WTC11 (cell line): ENCODE results near the gene RBM7.

Source experiments
- AR ChIP-seq: fragments of 250-450 bp; sonication (Bioruptor Pico); IDR thresholded peaks from 2 replicates; pipeline ENCODE4 v1.9.0; 2021; ENCODE audit warnings: mild to moderate bottlenecking
- CREB1 ChIP-seq: sonication (generic); formaldehyde crosslinking; IDR thresholded peaks from 2 replicates; pipeline ENCODE4 v1.8.0; 2023; ENCODE audit warnings: mild to moderate bottlenecking, missing genetic modification reagents
- FOXJ3 ChIP-seq: sonication (generic); formaldehyde crosslinking; IDR thresholded peaks from 2 replicates; pipeline ENCODE4 v1.9.0; 2021; ENCODE audit warnings: missing genetic modification reagents, mild to moderate bottlenecking, borderline replicate concordance
- HMGA2 ChIP-seq: fragments of 250-450 bp; sonication (Bioruptor Pico); IDR thresholded peaks from 2 replicates; pipeline ENCODE4 v1.4.0; 2021; ENCODE audit warnings: mild to moderate bottlenecking, moderate library complexity
- JUN ChIP-seq: sonication (generic); formaldehyde crosslinking; IDR thresholded peaks from 2 replicates; pipeline ENCODE4 v1.8.0; 2023; ENCODE audit warnings: mild to moderate bottlenecking, missing genetic modification reagents
- MXD4 ChIP-seq: fragments of 250-450 bp; sonication (Bioruptor Pico); IDR thresholded peaks from 2 replicates; pipeline ENCODE4 v1.8.0; 2021; ENCODE audit warnings: mild to moderate bottlenecking, moderate library complexity, borderline replicate concordance
- NFE2L1 ChIP-seq: sonication (generic); formaldehyde crosslinking; IDR thresholded peaks from 2 replicates; pipeline ENCODE4 v1.8.1; 2023; ENCODE audit warnings: missing genetic modification reagents
- RELA ChIP-seq: sonication (generic); formaldehyde crosslinking; IDR thresholded peaks from 2 replicates; pipeline ENCODE4 v1.8.1; 2022; ENCODE audit warnings: missing genetic modification reagents, mild to moderate bottlenecking, borderline replicate concordance
- TF ChIP-seq, protein P1 (sequence below): fragments of 200-600 bp; IDR thresholded peaks from 2 replicates; pipeline ENCODE4 v1.8.0; 2022; ENCODE audit warnings: antibody characterized with exemption
- TF ChIP-seq, protein P2 (sequence below): fragments of 250-450 bp; sonication (Bioruptor Pico); conservative IDR thresholded peaks from 2 replicates; pipeline ENCODE4 v1.9.0; 2021; ENCODE audit warnings: mild to moderate bottlenecking
- TF ChIP-seq, protein P3 (sequence below): sonication (generic); formaldehyde crosslinking; conservative IDR thresholded peaks from 2 replicates; pipeline ENCODE4 v1.8.1; 2022; ENCODE audit warnings: mild to moderate bottlenecking, missing genetic modification reagents

DNA sequence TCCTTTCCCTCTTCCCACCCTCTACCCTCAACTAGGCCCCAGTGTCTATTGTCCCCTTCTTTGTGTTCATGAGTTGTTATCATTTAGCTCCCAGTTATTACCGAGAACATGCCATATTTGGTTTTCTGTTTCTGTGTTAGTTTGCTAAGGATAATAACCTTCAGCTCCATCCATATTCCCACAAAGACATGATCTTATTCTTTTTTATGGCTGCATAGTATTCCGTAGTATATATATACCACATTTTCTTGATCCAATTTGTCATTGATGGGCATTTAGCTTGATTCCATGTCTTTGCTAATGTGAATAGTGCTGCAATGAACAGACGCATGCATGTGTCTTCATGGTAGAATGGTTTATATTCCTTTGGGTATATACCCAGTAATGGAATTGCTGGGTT, 18.0 kb upstream of the RBM7 start:
- TF ChIP-seq HMGA2 (CRISPR knock-in tag) (no peak), AR (CRISPR knock-in tag) (no peak), MXD4 (no peak), CREB1 (CRISPR knock-in tag) (no peak), FOXJ3 (CRISPR knock-in tag) (no peak), JUN (CRISPR knock-in tag) (no peak), NFE2L1 (CRISPR knock-in tag) (no peak), RELA (CRISPR knock-in tag) (no peak)
- TF ChIP-seq, protein P1, sequence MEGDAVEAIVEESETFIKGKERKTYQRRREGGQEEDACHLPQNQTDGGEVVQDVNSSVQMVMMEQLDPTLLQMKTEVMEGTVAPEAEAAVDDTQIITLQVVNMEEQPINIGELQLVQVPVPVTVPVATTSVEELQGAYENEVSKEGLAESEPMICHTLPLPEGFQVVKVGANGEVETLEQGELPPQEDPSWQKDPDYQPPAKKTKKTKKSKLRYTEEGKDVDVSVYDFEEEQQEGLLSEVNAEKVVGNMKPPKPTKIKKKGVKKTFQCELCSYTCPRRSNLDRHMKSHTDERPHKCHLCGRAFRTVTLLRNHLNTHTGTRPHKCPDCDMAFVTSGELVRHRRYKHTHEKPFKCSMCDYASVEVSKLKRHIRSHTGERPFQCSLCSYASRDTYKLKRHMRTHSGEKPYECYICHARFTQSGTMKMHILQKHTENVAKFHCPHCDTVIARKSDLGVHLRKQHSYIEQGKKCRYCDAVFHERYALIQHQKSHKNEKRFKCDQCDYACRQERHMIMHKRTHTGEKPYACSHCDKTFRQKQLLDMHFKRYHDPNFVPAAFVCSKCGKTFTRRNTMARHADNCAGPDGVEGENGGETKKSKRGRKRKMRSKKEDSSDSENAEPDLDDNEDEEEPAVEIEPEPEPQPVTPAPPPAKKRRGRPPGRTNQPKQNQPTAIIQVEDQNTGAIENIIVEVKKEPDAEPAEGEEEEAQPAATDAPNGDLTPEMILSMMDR = no peak
- TF ChIP-seq, protein P2, sequence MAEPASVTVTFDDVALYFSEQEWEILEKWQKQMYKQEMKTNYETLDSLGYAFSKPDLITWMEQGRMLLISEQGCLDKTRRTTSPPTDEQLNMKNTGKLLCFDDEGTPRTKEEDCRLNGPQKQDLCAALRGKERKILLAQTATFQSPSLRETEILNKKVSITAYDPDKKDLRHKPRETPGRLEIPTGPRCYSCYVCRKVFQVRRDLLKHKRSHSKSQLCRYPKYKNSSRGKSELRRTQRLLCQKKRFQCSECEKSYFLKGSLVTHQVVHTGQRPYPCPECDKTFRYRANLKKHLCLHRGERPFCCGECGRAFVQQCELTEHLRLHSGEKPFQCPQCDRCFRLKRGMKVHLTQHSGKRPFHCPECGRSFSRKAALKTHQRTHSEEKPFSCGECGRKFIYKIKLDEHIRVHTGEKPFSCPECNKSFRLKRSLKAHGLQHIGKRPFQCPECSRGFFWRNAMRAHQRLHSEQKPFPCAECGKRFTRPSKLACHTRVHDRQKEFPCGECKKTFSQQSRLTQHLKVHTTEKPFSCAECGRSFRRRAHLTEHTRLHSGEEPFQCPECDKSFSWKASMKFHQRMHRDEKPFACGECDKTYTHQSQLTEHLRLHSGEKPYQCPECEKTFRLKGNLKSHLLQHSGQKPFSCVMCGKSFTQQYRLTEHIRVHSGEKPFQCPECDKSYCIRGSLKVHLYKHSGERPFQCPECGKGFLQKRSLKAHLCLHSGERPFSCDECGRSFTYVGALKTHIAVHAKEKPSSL (CRISPR knock-in tag) = no peak
- TF ChIP-seq, protein P3, sequence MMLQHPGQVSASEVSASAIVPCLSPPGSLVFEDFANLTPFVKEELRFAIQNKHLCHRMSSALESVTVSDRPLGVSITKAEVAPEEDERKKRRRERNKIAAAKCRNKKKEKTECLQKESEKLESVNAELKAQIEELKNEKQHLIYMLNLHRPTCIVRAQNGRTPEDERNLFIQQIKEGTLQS (CRISPR knock-in tag) = no peak
